ENCODE data around the gene TPPP3. TPM values are rescaled to one million over a fixed set of nuclear protein-coding genes. Genes with fewer than 3 reads are reported as not detected.

The TPPP3 gene
- total RNA-seq, 1 donor from 2014 or later, result 0.46 TPM

- TF ChIP-seq, protein P1, sequence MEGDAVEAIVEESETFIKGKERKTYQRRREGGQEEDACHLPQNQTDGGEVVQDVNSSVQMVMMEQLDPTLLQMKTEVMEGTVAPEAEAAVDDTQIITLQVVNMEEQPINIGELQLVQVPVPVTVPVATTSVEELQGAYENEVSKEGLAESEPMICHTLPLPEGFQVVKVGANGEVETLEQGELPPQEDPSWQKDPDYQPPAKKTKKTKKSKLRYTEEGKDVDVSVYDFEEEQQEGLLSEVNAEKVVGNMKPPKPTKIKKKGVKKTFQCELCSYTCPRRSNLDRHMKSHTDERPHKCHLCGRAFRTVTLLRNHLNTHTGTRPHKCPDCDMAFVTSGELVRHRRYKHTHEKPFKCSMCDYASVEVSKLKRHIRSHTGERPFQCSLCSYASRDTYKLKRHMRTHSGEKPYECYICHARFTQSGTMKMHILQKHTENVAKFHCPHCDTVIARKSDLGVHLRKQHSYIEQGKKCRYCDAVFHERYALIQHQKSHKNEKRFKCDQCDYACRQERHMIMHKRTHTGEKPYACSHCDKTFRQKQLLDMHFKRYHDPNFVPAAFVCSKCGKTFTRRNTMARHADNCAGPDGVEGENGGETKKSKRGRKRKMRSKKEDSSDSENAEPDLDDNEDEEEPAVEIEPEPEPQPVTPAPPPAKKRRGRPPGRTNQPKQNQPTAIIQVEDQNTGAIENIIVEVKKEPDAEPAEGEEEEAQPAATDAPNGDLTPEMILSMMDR (IDR thresholded peaks at IDR 0.05; ENCODE audit: insufficient read depth, low read length, poor library complexity, severe bottlenecking), result no peak
- Histone ChIP-seq H3K4me3 (ENCODE audit: low read depth, low read length) (no peak overlapping the region), H3K27me3 (ENCODE audit: control insufficient read depth, insufficient read depth, low read length) (peaks cover 34% of the 10 kb centered on the region)
Observed at GRCh38 chr16:67432506-67432890, 39.2 kb upstream of the TPPP3 start.

DNA sequence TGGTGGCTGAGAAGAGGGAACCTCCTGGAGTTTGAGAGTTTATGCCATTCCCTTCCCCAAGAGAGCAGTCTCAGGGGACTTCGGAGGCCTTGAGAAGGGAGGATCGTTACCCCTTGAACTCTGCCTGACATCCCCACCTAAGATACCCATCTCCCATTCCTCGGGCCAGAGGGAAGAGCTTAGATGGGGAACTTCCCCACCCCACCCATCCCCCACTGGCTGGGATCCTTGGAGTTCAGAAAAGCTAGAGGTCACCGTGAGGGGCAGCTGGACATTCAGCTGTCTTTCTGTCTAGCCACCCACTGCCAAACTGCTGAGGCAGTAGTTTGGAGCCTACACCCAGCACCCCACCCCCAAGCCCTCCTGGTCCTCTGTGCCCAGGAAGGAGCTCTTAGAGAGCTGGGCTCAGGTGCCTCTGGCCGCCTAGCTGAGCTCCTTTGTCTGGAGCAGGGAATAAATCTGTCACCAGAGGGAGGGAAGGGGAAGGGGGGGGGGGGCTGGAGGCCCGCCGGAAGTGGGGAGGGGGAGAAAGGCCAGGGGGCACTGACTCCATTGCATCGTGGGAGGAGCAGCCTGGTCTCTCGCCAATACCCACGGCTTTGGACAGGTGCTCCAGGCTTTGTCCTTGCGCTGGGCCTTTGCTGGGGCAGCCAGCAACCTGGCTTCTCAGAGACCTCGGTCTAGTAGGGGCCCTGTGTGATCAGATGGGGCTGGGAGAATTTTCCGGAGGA, 38.6 kb upstream of the TPPP3 start:
- Histone ChIP-seq H3K36me3 (ENCODE audit: control insufficient read depth, insufficient read depth, low read length) (no peaks in the 10 kb centered on the region), H3K4me3 (ENCODE audit: low read depth, low read length) (no peak overlapping the region), H3K27me3 (ENCODE audit: control insufficient read depth, insufficient read depth, low read length) (peaks cover 34% of the 10 kb centered on the region)
- no peak for DNase-seq (ENCODE audit: low read depth)
- TF ChIP-seq, protein P1 (IDR thresholded peaks at IDR 0.05; ENCODE audit: insufficient read depth, low read length, poor library complexity, severe bottlenecking), result no peak

More at GRCh38 chr16:67432506-67432890, 39.2 kb upstream of the TPPP3 start:
- no peak for DNase-seq (ENCODE audit: low read depth)
- H3K36me3 ChIP-seq (ENCODE audit: control insufficient read depth, insufficient read depth, low read length), result no peaks in the 10 kb centered on the region

GRCh38 chr16:67430977-67431774, 37.9 kb upstream of the TPPP3 start, which contains the start of gene HSD11B2:
Gene HSD11B2, plus strand, starts transcription at chr16:67431121. Its CDS starts 128 bp downstream, at chr16:67431249.
- TF ChIP-seq, protein P1 (IDR thresholded peaks at IDR 0.05; ENCODE audit: insufficient read depth, low read length, poor library complexity, severe bottlenecking), result no peak
- Histone ChIP-seq H3K36me3 (ENCODE audit: control insufficient read depth, insufficient read depth, low read length) (no peaks in the 10 kb centered on the region), H3K27me3 (ENCODE audit: control insufficient read depth, insufficient read depth, low read length) (peaks cover 40% of the 10 kb centered on the region), H3K4me3 (ENCODE audit: low read depth, low read length) (peak within 1 kb of the TSS; percentile 24)
- DNase-seq (ENCODE audit: low read depth), result no peak

DNA sequence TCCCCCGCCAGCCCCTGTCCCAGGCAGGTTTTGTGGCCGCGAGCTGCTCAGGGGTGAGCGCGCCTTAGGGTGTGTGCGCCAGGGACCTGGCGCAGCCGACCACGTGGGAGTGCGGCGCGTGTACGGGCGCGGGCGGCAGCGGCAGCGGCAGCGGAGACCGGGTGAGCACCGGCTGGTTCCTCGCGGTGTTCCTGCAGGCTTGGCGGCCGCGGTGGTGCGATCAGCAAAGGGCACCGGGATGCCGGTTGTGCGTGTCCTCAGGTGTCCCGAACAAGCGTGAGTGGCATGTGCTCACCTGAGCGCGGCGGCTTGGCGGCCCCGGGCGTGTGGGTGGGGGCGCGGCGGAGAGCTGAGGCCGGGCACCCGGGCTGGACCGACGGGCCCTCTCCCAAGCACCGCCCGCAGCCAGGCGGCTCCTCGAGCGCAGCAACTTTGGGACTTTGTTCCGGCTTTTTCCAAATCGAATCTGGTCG, 37.2 kb upstream of the TPPP3 start:
- Histone ChIP-seq H3K4me3 (ENCODE audit: low read depth, low read length) (peak overlapping the region; percentile 24), H3K27me3 (ENCODE audit: control insufficient read depth, insufficient read depth, low read length) (peaks cover 46% of the 10 kb centered on the region), H3K36me3 (ENCODE audit: control insufficient read depth, insufficient read depth, low read length) (no peaks in the 10 kb centered on the region)
- TF ChIP-seq, protein P1 (IDR thresholded peaks at IDR 0.05; ENCODE audit: insufficient read depth, low read length, poor library complexity, severe bottlenecking), result no peak
- no peak for DNase-seq (ENCODE audit: low read depth)

GRCh38 chr16:67429799-67430503, 36.7 kb upstream of the TPPP3 start:
- H3K36me3 ChIP-seq (ENCODE audit: control insufficient read depth, insufficient read depth, low read length), result no peaks in the 10 kb centered on the region
- H3K4me3 ChIP-seq (ENCODE audit: low read depth, low read length), result peak overlapping the region; percentile 24
- DNase-seq (ENCODE audit: low read depth), result no peak
- H3K27me3 ChIP-seq (ENCODE audit: control insufficient read depth, insufficient read depth, low read length), result peaks cover 49% of the 10 kb centered on the region
- TF ChIP-seq, protein P1 (IDR thresholded peaks at IDR 0.05; ENCODE audit: insufficient read depth, low read length, poor library complexity, severe bottlenecking), result no peak

Measured in kidney epithelial cell (primary cell).